DMS 273 treated with DMSO at 0.1 percent for 48 hours (cell line): ENCODE measurements around the gene KIRREL2.
A peak's percentile ranks its signal among the peaks of the same experiment; 100 is the strongest.
"Not testable (repeated sequence)": the region's sequence is repeated elsewhere in the genome, so short reads cannot be mapped to it uniquely, and the experiment has no call there.

Experiments used
- DNase-seq: peaks from one replicate; lab custom pipeline; 2025; lab: John Stamatoyannopoulos, UW

Gene KIRREL2

GRCh38 chr19:35899547-35900214, 43.0 kb downstream of the KIRREL2 start:
- DNase-seq = peak; percentile 7

- no peak for DNase-seq
Measured at GRCh38 chr19:35901055-35901644, 44.4 kb downstream of the KIRREL2 start.

- no peak for DNase-seq
Measured at GRCh38 chr19:35901854-35902661, 45.3 kb downstream of the KIRREL2 start, which contains the start of gene HCST. TSS of gene HCST (plus strand) at chr19:35902529. CDS start at chr19:35902594, 65 bp downstream.

DNA sequence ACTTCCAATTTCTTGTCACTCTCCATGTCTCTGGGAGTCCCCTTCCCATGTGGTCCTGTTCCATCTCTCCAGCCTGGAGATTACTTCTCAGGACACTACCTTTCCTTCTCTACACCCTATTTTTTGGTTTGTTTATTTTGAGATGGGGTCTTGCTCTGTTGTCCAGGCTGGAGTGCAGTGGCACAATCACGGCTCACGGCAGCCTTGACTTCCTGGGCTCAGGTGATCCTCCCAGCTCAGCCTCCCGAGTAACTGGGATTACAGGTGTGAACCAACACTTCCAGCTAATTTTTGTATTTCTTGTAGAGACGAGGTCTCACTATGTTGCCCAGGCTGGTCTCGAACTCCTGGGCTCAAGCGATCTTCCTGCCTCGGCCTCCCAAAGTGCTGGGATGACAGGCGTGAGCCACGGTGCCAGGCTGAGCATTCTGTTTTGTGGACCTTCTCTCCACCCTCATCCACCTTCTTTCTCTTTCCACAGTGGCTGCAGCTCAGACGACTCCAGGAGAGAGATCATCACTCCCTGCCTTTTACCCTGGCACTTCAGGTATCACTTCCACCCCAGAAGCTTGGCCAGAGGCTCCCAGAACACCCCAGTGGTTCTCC, 46.3 kb downstream of the KIRREL2 start:
- no peak for DNase-seq

DNA sequence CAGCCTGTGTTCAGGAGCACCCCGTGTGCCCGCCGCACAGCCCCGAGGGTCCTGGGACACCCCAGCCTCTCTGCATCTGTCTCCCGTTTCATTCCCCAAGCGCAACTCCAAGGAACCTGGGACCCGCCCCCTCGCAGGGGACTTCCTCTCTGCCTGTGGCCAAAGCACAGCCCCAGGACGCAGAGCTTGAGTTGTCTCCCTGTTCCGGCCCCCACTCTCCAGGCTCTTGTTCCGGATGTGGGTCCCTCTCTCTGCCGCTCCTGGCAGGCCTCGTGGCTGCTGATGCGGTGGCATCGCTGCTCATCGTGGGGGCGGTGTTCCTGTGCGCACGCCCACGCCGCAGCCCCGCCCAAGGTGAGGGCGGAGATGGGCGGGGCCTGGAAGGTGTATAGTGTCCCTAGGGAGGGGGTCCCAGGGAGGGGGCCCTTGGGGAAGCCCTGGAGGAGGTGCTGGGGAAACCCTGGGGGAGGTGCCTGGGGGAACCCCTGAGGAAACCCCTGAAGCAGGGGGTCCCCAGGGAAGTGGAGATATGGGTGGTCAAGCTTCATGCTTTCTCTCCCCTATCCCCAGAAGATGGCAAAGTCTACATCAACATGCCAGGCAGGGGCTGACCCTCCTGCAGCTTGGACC, 47.0 kb downstream of the KIRREL2 start:
- no peak for DNase-seq

- no peak for DNase-seq
Measured at GRCh38 chr19:35904311-35905068, 47.8 kb downstream of the KIRREL2 start.

DNA sequence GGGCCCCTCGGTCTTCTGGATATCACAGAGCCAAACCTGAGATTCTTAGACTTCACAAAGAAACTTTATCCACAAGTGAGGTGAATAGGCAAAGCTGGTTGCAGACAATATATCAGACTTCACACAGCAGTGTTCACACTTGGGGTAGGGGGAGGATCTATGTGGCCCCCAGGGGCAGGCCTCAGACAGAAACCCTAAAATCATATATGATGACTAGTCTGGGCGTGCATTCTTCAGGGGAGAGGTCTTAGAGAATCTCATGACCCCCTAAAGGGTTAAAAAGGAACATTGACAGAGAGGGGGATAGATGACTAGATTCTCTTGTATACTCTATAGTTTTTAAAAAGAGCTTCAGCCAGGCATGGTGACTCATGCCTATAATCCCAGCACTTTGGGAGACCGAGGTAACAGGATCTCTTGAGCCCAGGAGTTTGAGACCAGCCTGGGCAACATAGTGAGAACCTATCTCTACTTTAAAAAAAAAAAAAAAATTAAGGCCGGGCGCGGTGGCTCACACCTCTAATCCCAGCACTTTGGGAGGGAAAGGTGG, 48.5 kb downstream of the KIRREL2 start:
- no peak for DNase-seq

DNA sequence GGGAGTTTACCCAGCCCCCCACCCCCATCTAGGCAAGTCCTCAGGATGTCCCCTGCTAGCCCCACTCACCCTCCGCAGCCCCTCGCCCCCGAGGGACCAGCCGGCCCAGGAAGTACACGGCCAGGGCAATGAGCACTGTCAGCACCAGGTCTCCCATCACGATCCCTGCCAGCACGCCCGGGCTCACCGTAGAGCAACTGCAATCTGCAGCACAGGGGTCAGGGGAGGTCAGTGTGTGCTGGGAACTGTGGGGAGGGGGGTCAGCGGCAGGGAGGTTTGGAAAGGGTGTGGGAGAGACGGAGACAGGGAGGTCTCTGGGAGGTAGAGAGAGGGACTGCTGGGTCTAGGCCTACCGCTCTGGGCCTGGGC, 50.6 kb downstream of the KIRREL2 start:
- DNase-seq = no peak

GRCh38 chr19:35908010-35908441, 51.3 kb downstream of the KIRREL2 start, which contains the start of gene TYROBP:
TSS of gene TYROBP (minus strand) at chr19:35908295. CDS start at chr19:35908228, 67 bp downstream.
- DNase-seq = no peak

- no peak for DNase-seq
Measured at GRCh38 chr19:35908973-35909683, 52.4 kb downstream of the KIRREL2 start.

DNA sequence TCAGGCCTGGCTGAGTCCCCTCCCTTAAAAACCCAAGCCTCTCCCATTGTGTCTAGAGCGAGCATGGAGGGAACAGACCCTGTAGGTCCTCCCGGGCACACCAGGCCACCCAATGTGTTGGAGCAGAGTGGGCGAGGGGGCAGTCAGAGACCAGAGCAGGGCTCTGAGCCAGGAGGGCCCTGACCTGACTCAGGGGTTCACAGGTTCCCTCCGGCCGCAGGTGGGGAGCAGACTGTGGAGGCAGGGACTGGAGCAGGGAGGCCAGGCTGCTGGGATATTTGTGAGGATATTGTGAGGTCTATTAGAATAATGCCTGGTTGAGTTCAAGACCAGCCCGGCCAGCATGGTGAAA, 52.9 kb downstream of the KIRREL2 start:
- DNase-seq = no peak

DNA sequence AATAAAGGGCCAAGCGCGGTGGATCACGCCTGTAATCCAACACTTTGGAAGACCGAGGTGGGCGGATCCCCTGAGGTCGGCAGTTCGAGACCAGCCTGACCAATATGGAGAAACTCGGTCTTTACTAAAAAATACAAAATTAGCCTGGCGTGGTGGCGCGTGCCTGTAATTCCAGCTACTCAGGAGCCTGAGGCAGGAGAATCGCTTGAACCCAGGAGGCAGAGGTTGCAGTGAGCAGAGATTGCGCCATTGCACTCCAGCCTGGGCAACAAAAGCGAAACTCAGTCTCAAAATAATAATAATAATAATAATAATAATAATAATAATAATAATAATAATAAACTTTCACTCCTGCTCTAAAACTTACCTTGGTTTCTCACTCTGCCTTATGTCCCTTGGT, 53.6 kb downstream of the KIRREL2 start:
- DNase-seq = not testable (repeated sequence)

- DNase-seq = no peak
Measured at GRCh38 chr19:35911173-35911572, 54.5 kb downstream of the KIRREL2 start.

GRCh38 chr19:35911790-35912189, 55.1 kb downstream of the KIRREL2 start:
- DNase-seq = no peak

DNA sequence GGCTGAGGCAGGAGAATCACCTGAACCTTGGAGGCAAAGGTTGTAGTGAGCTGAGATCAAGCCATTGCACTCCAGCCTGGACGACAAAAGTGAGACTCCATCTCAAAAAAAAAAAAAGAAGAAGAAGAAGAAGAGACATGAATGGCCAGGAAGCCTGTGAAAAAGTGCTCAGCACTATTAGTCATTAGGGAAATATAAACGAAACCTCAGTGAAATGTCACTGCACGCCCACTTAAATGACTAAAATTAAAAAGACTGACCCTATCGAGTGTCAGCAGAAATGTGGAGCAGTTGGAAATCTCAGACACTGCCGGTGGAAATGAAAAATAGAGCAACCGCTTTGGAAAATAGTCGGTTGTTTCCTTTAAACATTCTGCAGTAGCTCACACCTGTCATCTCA, 56.9 kb downstream of the KIRREL2 start:
- DNase-seq = no peak

GRCh38 chr19:35915443-35915842, 58.7 kb downstream of the KIRREL2 start:
- no peak for DNase-seq
